Mammary epithelial cell (primary cell): ENCODE measurements around the gene BRAF.

ENCODE experiments used
- CTCF ChIP-seq, 2 donors: IDR thresholded peaks in 1 of 2; conservative IDR thresholded peaks in 1 of 2; 2 replicates each; pipeline ENCODE4 v1.5.1; 2011 to 2012; ENCODE audit warnings: inconsistent platforms in 2 of 2, low read length in 2 of 2, mild to moderate bottlenecking in 2 of 2, control low read depth in 1 of 2, low read depth in 1 of 2; ENCODE audit not compliant: insufficient read depth in 1 of 2; ENCODE audit errors: extremely low read depth in 1 of 2
- EZH2 ChIP-seq: IDR thresholded peaks from 2 replicates; pipeline ENCODE4 v1.6.1; 2012; ENCODE audit warnings: low read length, inconsistent platforms, borderline replicate concordance

DNA sequence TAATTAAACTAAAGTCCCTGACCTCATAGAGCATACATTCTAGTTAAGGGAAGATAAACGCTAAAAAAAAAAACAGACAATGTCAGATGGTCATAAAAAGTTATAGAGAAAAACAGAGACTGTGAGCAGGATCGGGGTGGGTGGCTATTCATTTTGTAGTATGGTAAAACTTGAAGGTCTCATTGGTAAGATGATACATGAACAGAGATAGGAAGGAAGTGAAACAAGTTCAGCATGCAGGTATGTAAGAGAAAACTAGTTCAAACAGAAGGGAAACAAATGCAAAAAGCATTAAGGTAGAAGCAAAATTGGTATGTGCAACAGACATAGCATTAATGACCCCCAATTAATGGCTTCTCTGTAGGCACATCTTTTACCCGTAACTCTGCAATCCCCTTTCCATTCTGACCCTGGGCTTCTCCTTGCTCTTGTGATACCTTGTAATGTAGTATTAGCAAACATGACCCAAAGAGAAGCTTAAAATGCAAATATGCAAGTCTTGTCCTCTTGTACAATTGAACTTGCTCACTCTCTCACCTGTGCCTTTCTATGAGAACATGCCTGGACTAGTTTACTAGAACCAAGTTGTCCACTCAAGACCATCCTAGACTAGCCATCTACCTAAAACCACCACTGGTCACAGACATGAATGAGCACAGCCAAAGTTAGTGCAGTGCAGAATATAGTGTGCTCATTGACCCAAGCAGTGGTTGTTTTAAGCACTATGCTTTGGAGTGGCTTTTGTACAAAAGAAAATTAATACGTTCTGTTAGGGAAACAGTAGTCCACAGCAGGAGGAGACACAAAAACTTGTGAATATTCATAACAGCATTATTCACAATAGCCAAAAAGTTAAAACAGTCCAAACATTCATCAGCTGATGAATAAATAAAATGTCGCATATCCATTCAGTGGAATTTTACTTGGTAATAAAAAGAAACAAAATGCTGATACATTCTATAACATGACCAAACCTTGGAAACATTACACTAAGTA lies 57.0 kb downstream of the BRAF start:
- TF ChIP-seq CTCF (conservative IDR thresholded peaks at IDR 0.05 in 1 of 2, IDR thresholded peaks at IDR 0.05 in 1 of 2; ENCODE audit: extremely low read depth in 1 of 2, insufficient read depth in 1 of 2, low read depth in 1 of 2, low read length in 2 of 2): no peak
- TF ChIP-seq EZH2: no peak
